ENCODE results near the gene PNKD. TPM values are rescaled to one million over a fixed set of nuclear protein-coding genes. Genes with fewer than 3 reads are reported as not detected.

PNKD gene
- total RNA-seq, 1 donor from 2014 or later = 30.9 TPM

DNA sequence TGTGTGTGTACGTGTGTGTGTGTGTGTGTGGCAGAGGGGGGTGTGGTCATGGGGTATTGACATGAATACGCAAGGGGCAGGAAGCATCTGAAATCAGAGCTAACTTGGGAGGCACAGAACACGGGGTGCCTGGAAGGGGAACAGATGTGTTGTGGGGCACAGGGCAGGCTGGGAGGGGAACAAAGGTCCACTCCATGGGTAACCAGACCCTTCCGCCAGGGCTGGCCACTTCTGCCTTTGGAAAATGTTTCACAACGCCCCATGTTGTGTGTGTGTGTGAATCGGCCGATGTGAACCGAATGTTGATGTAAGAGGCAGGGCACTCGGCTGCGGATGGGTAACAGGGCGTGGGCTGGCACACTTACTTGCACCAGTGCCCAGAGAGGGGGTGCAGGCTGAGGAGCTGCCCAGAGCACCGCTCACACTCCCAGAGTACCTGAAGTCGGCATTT, 111.6 kb downstream of the PNKD start, which contains the start of gene SLC11A1:
SLC11A1 (plus strand) TSS at position 358 of the 451 bp plus-strand sequence. CDS start 96 bp downstream, outside the sequence.
- ATAC-seq = peak; percentile 32

DNA sequence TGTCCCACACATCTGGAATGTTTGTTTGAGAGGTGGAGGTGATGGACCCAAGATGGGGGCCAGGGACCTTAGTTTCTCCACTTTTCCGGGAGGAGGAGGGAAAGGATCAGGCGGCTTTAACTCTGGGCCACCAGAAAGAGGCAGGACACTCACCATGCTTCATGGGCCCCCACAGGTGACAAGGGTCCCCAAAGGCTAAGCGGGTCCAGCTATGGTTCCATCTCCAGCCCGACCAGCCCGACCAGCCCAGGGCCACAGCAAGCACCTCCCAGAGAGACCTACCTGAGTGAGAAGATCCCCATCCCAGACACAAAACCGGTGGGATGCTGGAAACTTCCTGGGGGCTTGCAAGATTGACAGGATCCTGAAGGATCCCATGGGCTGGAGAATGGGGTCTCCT, 112.5 kb downstream of the PNKD start:
- ATAC-seq = no peak

DNA sequence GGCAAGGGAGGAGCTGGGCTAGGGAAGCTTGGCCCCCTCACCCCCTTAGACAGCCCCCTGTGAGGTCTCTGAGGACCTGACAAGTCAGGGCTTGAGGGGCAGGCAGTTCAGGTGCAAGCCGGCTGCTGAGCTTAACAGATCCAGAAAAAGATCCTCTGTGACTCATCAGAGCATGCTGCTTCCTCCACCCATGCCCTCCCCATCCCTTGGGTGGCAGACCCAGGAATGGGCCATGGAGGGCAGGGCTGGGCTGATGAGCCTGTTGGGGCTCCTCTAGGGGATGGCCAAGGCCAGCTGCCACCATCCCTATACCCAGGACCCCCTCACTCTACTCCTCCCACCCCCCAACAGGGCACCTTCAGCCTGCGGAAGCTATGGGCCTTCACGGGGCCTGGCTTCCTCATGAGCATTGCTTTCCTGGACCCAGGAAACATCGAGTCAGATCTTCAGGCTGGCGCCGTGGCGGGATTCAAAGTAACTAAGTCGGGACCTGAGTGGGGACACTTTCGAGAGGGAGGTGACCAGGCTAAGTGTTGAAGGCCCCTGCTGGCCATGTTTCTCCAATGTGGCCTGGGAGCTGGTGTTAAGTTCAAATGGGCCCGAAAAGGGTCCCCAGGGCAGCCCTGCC, 113.7 kb downstream of the PNKD start:
- peak; percentile 86 for ATAC-seq

DNA sequence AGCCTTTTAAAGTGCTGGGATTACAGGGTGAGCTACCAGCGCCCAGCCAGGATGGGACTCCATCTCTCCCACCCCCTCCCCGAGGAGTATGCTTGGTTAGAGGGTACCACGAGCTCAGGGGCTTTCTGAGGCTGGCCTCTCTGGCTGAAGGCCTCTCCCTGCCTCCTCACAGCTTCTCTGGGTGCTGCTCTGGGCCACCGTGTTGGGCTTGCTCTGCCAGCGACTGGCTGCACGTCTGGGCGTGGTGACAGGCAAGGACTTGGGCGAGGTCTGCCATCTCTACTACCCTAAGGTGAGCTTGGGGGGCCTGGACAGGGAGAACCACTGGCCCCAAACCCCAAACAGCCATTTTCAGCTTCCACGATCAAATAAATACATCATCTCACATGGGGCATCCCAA, 114.7 kb downstream of the PNKD start:
- no peak for ATAC-seq

DNA sequence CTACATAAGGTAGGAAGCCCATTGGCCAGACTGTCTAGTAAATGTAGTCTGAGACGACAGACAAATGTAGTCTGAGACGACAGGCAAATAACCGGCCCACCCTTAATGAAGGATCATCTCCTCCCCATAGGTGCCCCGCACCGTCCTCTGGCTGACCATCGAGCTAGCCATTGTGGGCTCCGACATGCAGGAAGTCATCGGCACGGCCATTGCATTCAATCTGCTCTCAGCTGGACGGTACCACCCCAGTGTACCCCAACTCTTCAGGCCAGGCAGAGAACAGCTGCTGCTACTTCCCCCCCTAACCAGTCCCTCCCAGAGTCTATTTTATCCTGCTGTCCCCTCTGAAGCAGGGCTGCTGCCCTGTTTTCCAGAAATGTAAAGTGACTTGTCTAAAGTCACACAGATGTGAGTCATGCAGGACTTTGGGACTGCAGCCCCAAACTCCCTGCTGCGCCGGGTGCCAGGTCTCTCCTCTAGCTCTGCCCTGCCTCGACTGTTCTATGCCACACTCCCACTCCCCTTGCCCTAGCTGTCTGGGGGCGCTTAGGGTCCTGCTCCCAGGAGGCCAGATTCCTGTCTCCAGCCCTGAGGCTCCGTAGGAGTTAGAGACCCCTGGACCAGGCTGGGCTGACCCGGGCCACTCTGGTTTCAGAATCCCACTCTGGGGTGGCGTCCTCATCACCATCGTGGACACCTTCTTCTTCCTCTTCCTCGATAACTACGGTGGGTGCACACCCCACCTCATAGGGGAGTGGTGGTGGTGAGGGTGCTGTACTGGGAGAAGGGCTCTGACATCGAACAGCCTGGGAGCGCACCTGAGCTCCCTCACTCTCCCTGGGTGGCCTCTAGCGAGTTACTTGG, 116.4 kb downstream of the PNKD start:
- ATAC-seq = no peak

DNA sequence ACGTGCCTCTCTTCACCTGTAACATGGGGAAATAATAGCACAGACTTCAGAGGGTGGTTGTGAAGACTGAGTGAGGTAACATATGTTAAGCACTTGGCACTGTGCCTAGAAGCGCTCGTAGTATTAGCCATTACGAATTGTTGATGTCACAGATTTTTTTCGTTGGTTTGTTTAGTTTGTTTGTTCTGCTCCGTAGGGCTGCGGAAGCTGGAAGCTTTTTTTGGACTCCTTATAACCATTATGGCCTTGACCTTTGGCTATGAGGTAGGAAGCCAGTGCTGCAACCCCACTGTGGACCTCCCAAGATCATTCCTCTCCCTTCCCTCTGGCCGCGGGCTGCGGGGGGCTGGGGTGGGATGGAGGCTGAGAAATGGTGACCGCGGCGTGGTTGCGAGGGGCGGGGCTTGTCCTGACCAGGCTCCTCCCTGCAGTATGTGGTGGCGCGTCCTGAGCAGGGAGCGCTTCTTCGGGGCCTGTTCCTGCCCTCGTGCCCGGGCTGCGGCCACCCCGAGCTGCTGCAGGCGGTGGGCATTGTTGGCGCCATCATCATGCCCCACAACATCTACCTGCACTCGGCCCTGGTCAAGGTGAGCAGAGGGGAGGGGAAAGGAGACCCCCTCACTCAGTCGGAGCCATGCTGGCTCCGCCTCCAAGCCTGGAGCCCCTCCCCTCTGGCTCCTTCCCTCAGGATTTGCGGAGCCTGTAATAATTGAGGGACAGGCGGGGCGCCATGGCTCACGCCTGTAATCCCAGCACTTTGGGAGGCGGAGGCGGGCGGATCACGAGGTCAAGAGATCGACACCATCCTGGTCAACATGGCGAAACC, 117.3 kb downstream of the PNKD start:
- peak; percentile 63 for ATAC-seq

DNA sequence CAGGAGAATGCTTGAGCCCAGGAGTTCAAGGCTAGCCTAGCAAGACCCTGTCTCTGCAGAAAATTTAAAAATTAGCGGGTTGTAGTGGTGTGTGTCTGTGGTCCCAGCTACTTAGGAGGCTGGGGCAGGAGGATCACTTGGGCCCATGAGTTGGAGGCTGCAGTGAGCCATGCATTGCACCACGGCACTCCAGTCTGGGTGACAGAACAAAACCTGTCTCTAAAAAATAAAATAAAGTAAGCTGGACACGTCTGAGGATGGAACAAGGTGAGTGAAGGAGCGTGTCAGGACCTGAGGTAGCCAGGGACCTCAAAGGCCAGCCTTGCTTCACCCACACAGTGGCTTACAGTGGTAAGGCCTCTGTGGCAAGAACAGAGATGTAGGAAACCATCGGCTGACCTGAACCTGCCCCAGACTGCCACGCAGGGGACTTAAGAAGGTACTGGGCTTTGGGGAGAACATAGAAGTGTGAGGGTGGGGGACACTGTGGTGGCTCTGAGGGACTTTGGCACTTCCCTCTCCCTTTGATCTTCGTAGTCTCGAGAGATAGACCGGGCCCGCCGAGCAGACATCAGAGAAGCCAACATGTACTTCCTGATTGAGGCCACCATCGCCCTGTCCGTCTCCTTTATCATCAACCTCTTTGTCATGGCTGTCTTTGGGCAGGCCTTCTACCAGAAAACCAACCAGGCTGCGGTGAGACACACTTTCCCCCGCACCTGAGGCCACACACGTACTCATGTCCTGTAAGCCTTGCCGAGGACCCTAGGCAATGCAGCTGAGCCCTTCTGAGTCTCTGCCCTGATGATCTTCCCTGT, 119.2 kb downstream of the PNKD start:
- ATAC-seq = no peak

DNA sequence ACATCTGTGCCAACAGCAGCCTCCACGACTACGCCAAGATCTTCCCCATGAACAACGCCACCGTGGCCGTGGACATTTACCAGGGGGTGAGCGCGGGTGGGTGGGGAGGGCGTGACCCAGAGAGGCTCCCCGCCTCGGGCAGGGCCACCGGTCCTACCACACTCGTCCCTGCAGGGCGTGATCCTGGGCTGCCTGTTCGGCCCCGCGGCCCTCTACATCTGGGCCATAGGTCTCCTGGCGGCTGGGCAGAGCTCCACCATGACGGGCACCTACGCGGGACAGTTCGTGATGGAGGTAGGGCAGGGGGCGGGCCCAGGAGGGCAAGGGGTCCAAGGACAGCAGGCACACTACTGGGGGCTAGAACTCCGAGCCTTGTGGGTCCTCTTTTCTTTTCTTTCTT, 120.9 kb downstream of the PNKD start:
- no peak for ATAC-seq

DNA sequence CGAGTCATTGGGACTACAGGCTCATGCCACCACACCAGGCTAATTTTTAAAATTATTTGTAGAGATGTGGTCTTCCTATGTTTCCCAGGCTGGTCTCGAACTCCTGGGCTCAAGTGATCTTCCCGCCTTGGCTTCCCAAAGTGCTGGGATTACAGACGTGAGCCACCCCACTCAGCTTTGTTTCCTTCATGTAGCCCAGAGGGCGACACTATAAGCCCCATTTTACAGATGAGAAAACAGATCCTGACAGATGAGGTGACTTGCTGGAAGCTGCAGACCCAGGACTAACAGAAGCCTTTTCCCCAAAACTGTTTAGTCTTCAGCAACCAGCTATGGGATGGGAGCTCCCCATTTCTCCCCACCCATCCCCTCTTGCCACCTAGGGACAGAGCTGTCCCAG, 122.1 kb downstream of the PNKD start:
- ATAC-seq = no peak

DNA sequence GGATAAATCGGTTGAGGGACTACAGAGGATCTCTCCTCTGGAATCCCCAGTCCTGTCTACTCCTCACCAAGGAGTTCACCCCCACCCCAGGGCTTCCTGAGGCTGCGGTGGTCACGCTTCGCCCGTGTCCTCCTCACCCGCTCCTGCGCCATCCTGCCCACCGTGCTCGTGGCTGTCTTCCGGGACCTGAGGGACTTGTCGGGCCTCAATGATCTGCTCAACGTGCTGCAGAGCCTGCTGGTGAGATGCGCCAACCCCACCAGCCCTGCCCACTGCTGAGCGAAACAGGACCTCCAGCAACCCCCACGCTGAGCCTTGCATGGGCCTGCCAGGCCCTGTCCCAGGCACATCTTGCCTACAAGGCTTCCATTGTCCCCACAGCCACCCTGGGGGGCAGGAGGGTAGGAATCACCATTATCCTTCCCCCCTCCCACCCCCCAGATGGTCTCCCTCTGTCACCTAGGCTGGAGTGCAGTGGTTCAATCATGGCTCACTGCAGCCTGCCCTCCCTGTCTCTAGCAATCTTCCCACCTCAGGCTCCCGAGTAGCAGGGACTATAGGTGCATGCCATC, 122.7 kb downstream of the PNKD start:
- ATAC-seq = no peak

DNA sequence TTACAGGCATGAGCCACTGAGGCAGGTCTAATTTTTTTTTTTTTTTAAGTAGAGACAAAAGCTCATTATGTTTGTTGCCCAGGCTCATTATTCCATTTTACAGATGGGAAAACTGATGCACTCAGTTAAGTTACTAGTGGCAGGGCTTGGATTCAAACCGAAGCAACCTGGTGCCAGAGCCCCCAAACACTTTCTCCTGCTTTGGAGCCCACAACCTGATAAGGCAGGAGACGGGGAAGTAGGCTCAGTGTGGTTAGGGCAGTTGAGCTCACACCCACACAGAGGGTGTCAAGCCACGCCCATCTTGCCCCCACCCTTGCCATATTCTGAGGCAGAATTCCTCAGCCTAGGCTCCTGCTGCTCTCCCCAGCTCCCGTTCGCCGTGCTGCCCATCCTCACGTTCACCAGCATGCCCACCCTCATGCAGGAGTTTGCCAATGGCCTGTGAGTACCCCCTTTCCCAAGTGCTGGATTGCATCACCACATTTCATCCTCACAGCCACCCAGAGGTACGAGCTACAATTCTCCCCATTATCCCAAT, 123.5 kb downstream of the PNKD start:
- ATAC-seq = no peak

DNA sequence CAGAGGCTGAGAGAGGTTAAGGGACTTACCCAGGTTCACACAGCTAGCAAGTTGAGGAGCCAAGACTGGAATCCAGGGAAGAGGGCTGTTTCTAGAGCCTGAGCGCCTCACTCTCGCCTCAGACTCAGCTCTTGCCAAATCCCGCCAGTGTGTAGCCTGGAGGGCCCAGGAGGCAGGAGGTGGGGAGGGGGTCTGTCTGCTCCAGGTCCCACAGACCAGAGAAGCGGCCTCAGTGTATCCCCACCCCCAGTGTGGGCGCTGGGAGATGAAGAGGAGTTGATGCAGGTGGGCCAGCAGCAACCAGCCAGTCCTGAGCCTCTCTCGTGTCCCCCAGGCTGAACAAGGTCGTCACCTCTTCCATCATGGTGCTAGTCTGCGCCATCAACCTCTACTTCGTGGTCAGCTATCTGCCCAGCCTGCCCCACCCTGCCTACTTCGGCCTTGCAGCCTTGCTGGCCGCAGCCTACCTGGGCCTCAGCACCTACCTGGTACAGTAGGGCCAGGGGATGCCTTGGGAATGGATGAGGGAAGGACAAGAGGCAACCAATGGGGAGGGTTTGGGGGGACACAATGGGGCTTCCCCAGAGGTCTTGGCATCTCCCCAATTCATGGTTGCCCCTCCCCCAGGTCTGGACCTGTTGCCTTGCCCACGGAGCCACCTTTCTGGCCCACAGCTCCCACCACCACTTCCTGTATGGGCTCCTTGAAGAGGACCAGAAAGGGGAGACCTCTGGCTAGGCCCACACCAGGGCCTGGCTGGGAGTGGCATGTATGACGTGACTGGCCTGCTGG, 124.2 kb downstream of the PNKD start:
- no peak for ATAC-seq

DNA sequence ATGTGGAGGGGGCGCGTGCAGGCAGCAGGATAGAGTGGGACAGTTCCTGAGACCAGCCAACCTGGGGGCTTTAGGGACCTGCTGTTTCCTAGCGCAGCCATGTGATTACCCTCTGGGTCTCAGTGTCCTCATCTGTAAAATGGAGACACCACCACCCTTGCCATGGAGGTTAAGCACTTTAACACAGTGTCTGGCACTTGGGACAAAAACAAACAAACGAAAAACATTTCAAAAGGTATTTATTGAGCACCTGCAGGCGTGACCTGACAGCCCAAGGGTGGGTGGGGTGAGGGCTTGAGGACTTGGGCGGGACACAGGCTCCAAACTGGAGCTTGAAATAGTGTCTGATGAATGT, 124.7 kb downstream of the PNKD start:
- no peak for ATAC-seq

DNA sequence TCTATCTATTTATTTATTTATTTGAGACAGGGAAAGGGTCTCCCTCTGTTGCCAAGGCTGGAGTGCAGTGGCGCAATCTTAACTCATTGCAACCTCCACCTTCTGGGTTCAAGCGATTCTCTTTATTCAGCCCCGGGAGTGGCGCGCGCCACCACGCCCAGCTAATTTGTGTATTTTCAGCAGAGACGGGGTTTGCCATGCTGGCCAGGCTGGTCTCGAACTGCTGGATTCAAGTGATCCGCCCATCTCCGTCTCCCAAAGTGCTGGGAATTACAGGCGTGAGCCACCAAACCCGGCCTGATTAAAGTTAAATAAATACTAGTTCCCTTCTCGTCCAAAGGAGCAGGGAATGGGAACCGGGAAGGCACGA, 125.1 kb downstream of the PNKD start:
- no peak for ATAC-seq

DNA sequence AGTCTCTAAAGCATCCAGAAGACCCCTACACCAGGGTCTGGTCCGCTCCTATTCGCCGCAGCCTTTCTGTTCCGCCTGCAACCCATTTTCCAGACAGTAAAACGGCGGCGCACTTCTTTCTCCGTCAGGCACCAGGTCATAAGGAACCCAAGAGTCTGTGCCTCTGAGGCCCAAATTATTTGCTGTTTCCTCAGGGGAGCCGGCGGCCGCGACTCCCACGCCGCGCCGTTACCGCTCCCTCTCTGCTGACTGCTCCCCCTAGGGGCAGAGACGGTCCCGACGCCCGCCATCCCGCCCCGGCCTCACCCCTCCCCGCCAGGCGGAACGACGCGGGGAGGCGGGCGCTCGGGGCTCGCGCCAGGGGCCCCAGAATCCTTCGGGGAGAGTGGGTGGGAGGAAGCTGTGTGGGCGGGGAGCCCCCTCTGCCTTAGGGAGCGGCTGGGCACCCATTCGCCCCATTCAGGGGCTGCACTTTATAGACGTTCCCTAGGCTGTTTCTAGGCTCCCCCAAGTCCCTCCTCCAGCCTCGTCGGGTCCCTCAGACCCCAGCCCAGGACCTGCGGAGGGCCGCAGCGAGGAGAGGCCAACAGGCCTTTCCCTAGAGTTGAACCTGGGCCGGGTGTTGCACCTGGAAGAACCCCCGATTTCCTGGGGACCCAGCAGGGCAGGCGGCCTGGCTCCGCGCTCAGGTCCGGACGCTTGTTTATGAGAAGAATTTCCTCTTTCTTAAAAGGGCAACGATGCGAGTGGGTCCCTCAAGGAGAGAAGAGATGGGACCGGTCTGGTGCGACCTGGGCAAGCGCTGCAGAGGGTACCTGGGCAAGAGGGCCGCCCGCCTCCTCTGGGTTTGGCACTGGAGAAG, 125.7 kb downstream of the PNKD start:
- peak; percentile 74 for ATAC-seq

Data from esophagus mucosa (tissue), 1 donor.